ENCODE data around the gene TLE6.

DNA sequence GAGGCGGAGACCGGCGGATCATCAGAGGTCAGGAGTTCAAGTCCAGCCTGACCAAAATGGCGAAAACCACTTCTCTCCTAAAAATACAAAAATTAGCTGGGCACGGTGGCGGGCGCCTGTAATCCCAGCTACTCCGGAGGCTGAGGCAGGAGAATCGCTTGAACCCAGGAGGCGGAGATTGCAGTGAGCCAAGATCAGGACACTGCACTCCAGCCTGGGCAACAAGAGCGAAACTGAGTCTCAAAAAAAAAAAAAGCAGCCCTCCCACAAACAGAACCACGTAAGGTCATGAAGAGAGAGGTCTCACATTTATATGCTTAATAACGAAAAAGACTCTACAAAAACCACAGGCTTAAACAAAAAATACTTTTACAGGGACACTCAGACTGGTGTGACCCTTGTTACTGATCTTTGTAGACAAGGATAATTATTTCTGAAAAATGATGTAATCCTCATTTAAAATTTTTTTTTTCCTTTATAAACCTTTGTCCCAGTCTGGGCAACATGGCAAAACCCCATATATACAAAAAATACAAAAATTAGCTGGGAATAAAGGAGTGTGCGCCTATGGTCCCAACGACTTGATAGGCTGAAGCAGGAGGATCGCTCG is 31.7 kb upstream of the TLE6 start:
- TF ChIP-seq, protein P1, sequence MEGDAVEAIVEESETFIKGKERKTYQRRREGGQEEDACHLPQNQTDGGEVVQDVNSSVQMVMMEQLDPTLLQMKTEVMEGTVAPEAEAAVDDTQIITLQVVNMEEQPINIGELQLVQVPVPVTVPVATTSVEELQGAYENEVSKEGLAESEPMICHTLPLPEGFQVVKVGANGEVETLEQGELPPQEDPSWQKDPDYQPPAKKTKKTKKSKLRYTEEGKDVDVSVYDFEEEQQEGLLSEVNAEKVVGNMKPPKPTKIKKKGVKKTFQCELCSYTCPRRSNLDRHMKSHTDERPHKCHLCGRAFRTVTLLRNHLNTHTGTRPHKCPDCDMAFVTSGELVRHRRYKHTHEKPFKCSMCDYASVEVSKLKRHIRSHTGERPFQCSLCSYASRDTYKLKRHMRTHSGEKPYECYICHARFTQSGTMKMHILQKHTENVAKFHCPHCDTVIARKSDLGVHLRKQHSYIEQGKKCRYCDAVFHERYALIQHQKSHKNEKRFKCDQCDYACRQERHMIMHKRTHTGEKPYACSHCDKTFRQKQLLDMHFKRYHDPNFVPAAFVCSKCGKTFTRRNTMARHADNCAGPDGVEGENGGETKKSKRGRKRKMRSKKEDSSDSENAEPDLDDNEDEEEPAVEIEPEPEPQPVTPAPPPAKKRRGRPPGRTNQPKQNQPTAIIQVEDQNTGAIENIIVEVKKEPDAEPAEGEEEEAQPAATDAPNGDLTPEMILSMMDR (IDR thresholded peaks at IDR 0.05; ENCODE audit: control extremely low read depth in 1 of 3, insufficient read depth in 1 of 3, low read depth in 1 of 3, low read length in 3 of 3), result no peak
- TF ChIP-seq POLR2AphosphoS5 (IDR thresholded peaks at IDR 0.05; ENCODE audit: low read depth, low read length) (no peak), RNF2 (IDR thresholded peaks at IDR 0.05; ENCODE audit: borderline replicate concordance, low read depth, low read length, missing control alignments, poor library complexity, severe bottlenecking) (no peak), CREB1 (IDR thresholded peaks at IDR 0.05) (no peak), RXRA (IDR thresholded peaks at IDR 0.05; ENCODE audit: insufficient read depth, low read depth, low read length) (no peak), TBP (IDR thresholded peaks at IDR 0.05; ENCODE audit: low read depth, low read length) (no peak), SP1 (IDR thresholded peaks at IDR 0.05; ENCODE audit: low read depth, low read length) (no peak), BACH1 (IDR thresholded peaks at IDR 0.05; ENCODE audit: low read length) (no peak), RAD21 (IDR thresholded peaks at IDR 0.05 in 1 of 2, conservative IDR thresholded peaks at IDR 0.05 in 1 of 2; ENCODE audit: low read depth in 2 of 2, low read length in 2 of 2) (no peak), SRF (IDR thresholded peaks at IDR 0.05; ENCODE audit: low read depth, low read length) (no peak), POLR2A (IDR thresholded peaks at IDR 0.05; ENCODE audit: control extremely low read depth in 1 of 2, low read depth in 2 of 2, low read length in 2 of 2) (no peak), TEAD4 (IDR thresholded peaks at IDR 0.05; ENCODE audit: low read depth, low read length) (no peak), PHF8 (conservative IDR thresholded peaks at IDR 0.05; ENCODE audit: low read depth, low read length) (no peak)
